Choroid plexus epithelial cell (primary cell): ENCODE results near the gene KRTAP1-4.
"Not testable (repeated sequence)": the region's sequence is repeated elsewhere in the genome, so short reads cannot be mapped to it uniquely, and the experiment has no call there.

Experiments
- DNase-seq: peaks from one replicate; pipeline ENCODE4 v3.0.0-alpha.2; 2010; ENCODE audit warnings: low read depth
- H3K4me3 ChIP-seq: 2 replicates; pipeline ENCODE4 v1.5.1; 2011; ENCODE audit warnings: low read depth, mild to moderate bottlenecking, control low read depth, low read length, moderate library complexity
- TF ChIP-seq, protein P1 (sequence below): conservative IDR thresholded peaks from 2 replicates; pipeline ENCODE4 v1.5.1; 2011; ENCODE audit warnings: low read depth, mild to moderate bottlenecking, control low read depth, inconsistent platforms, low read length, moderate library complexity

KRTAP1-4 gene

GRCh38 chr17:41065829-41066624, 36.0 kb upstream of the KRTAP1-4 start, which contains the start of gene KRTAP2-4:
Gene KRTAP2-4, minus strand, starts transcription at chr17:41065879. Its CDS starts 34 bp downstream, at chr17:41065845.
- no peak within 1 kb of the TSS for H3K4me3 ChIP-seq
- DNase-seq = peak; percentile 85
- TF ChIP-seq, protein P1, sequence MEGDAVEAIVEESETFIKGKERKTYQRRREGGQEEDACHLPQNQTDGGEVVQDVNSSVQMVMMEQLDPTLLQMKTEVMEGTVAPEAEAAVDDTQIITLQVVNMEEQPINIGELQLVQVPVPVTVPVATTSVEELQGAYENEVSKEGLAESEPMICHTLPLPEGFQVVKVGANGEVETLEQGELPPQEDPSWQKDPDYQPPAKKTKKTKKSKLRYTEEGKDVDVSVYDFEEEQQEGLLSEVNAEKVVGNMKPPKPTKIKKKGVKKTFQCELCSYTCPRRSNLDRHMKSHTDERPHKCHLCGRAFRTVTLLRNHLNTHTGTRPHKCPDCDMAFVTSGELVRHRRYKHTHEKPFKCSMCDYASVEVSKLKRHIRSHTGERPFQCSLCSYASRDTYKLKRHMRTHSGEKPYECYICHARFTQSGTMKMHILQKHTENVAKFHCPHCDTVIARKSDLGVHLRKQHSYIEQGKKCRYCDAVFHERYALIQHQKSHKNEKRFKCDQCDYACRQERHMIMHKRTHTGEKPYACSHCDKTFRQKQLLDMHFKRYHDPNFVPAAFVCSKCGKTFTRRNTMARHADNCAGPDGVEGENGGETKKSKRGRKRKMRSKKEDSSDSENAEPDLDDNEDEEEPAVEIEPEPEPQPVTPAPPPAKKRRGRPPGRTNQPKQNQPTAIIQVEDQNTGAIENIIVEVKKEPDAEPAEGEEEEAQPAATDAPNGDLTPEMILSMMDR = no peak

DNA sequence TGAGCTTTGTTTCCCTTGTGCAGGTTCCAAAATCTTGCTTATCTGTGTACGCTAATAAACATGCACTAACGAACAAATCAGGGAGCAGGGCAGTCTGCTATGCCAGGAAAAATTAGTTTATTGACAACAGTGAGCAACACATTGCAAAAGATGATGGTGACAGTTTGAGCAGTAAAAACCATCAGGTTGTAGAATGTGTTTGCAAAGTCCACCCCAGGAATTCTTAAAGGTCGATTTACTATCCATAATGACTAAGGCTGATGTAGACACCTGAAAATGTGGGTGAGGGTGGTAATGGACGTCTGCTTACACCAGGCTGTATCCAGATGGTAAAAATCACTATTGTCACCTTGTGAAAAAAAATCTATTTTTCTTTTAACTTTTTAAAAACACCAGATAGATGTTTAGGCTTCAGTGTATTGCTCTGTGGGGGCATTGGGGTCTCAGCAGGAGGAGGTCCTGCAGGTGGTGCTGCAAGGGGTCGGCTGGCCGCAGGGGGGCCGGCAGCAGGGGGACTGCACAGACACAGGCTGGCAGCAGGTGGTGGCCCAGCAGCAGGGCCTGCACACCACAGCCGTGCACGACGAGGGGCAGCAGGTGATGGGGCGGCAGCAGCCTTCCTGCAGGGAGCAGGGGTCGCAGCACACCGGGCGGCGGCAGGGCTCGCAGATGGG, 35.2 kb upstream of the KRTAP1-4 start:
- H3K4me3 ChIP-seq, DNase-seq: not testable (repeated sequence)

- TF ChIP-seq, protein P1 = no peak
- no peak overlapping the region for H3K4me3 ChIP-seq
- no peak for DNase-seq
Observed at GRCh38 chr17:41064301-41064700, 34.3 kb upstream of the KRTAP1-4 start.

DNA sequence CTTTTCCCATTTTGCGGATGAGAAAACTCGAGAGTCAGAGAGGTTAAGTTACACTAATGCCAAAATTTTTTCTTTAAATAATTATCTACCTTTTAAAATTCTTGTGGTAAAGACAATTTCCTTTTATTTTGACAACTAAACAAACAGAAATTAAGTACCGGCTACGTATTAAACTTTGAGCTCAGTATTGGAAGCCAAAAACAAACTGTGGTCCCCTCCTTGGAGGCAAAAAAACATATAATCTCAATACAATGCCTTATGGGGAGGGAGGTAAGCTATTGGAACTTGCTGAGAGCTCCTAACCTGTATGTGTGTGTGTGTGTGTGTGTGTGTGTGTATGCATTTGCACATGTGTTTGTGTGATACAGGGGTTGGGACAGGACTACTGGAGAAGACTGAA, 33.5 kb upstream of the KRTAP1-4 start:
- TF ChIP-seq, protein P1 = no peak
- no peak for DNase-seq
- H3K4me3 ChIP-seq = no peak overlapping the region

DNA sequence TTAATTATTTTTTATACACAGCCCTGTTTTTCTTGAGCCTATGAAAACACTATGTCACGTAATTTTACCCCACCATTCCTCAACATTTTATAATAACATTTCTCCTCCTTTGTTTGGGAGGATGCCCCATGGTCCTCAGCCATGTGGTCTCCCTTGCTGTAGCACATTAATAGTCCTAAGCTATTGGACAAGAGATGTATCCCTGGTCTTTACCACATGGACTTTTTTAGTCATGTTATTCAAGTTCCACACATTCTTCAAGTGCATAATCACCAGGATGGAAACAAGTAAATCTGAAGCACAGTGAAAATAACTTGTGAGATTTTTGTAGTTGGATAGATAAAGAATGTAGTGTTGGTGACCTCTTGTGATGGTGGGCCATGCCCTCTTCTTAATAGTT, 32.0 kb upstream of the KRTAP1-4 start:
- no peak overlapping the region for H3K4me3 ChIP-seq
- TF ChIP-seq, protein P1 = no peak
- peak; percentile 93 for DNase-seq

- TF ChIP-seq, protein P1 = no peak
Observed at GRCh38 chr17:41060052-41060604, 30.1 kb upstream of the KRTAP1-4 start, which contains the start of gene KRTAP2-3. Gene KRTAP2-3, minus strand, starts transcription at chr17:41060114. Its CDS starts 64 bp downstream, at chr17:41060050.

DNA sequence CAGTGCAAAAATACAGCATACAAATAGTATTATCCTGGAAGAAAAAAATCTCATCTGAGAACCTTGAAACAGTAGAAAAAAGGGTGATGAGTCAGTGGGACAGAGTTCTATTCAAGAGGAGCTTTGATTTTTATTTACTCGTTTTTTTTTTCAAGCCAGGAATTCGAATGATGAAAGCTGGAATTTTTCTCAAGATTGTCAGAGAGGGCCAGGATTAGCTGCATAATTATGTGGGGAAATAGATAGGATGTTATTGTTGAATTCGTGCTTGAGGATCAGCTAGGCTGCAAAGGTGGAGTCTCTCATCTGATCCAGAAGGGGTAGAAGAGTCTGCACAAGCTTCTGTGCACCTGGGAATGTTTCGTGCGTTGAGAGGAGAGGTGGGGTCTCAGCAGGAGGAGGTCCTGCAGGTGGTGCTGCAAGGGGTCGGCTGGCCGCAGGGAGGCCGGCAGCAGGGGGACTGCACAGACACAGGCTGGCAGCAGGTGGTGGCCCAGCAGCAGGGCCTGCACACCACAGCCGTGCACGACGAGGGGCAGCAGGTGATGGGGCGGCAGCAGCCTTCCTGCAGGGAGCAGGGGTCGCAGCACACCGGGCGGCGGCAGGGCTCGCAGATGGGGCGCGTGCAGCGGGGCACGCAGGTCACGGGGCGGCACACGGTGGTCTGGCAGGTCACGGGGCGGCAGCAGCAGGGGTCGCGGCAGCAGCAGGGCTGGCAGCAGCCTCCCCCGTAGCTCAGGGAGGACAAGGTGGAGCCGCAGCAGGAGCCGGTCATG, 29.5 kb upstream of the KRTAP1-4 start:
- DNase-seq = peak; percentile 81
- not testable (repeated sequence) for H3K4me3 ChIP-seq

More at GRCh38 chr17:41060052-41060604, 30.1 kb upstream of the KRTAP1-4 start, which contains the start of gene KRTAP2-3:
- no peak within 1 kb of the TSS for H3K4me3 ChIP-seq
- peak; percentile 84 for DNase-seq
